Activated naive CD8-positive, alpha-beta T cell treated with anti-CD3 and anti-CD28 coated beads for 36 hours (primary cell): ENCODE measurements around the gene PSMG1. TPM values are rescaled to one million over a fixed set of nuclear protein-coding genes. Genes with fewer than 3 reads are reported as not detected.
A peak's percentile ranks its signal among the peaks of the same experiment; 100 is the strongest.
"Not testable (repeated sequence)": the region's sequence is repeated elsewhere in the genome, so short reads cannot be mapped to it uniquely, and the experiment has no call there.

ENCODE experiments used
- DNase-seq: peaks from one replicate; pipeline ENCODE4 v3.0.0; 2021
- H3K27ac Mint-ChIP-seq: one replicate; pipeline ENCODE4 v1.8.0; 2022; ENCODE audit warnings: mild to moderate bottlenecking, moderate library complexity, mixed read lengths
- H3K27me3 Mint-ChIP-seq: one replicate; pipeline ENCODE4 v1.8.0; 2022; ENCODE audit warnings: mild to moderate bottlenecking, mixed read lengths
- H3K36me3 Mint-ChIP-seq: one replicate; pipeline ENCODE4 v1.8.0; 2021; ENCODE audit warnings: mild to moderate bottlenecking, mixed read lengths
- H3K4me1 Mint-ChIP-seq: one replicate; pipeline ENCODE4 v1.8.0; 2021; ENCODE audit warnings: mixed read lengths
- H3K4me3 Mint-ChIP-seq: one replicate; pipeline ENCODE4 v1.8.0; 2022; ENCODE audit warnings: mild to moderate bottlenecking, moderate library complexity, mixed read lengths
- H3K9me3 Mint-ChIP-seq: one replicate; pipeline ENCODE4 v1.8.0; 2022; ENCODE audit warnings: mixed read lengths
- total RNA-seq, 2 experiments: library from RNA; stranded (reverse); gene quantifications; one replicate each; pipeline ENCODE4 v1.2.3, GENCODE V29; 2021

The PSMG1 gene
- total RNA-seq, 2 experiments from 2014 or later = 135 to 143 TPM

- peaks cover 29% of the 10 kb centered on the region for H3K36me3 Mint-ChIP-seq
- DNase-seq = no peak
- H3K4me3 Mint-ChIP-seq = peak overlapping the region; percentile 98
- H3K4me1 Mint-ChIP-seq = peaks cover 41% of the 10 kb centered on the region
- no peaks in the 10 kb centered on the region for H3K27me3 Mint-ChIP-seq
- H3K27ac Mint-ChIP-seq = no peak overlapping the region
- H3K9me3 Mint-ChIP-seq = no peaks in the 10 kb centered on the region
These were observed 1.9 kb downstream of the PSMG1 start for GRCh38 chr21:39181205-39181818.

- no peaks in the 10 kb centered on the region for H3K27me3 Mint-ChIP-seq
- peak overlapping the region; percentile 18 for H3K4me3 Mint-ChIP-seq
- no peaks in the 10 kb centered on the region for H3K9me3 Mint-ChIP-seq
- DNase-seq = no peak
- peaks cover 41% of the 10 kb centered on the region for H3K4me1 Mint-ChIP-seq
- peak overlapping the region; percentile 8 for H3K27ac Mint-ChIP-seq
- H3K36me3 Mint-ChIP-seq = peaks cover 35% of the 10 kb centered on the region
These were observed 2.7 kb downstream of the PSMG1 start for GRCh38 chr21:39180429-39181019.

- H3K4me3 Mint-ChIP-seq = no peak overlapping the region
- H3K9me3 Mint-ChIP-seq = no peaks in the 10 kb centered on the region
- H3K27ac Mint-ChIP-seq = no peak overlapping the region
- DNase-seq = no peak
- H3K36me3 Mint-ChIP-seq = peaks cover 49% of the 10 kb centered on the region
- peaks cover 28% of the 10 kb centered on the region for H3K4me1 Mint-ChIP-seq
- H3K27me3 Mint-ChIP-seq = no peaks in the 10 kb centered on the region
These were observed 4.8 kb downstream of the PSMG1 start for GRCh38 chr21:39178421-39178820.

- no peak overlapping the region for H3K4me3 Mint-ChIP-seq
- H3K4me1 Mint-ChIP-seq = peaks cover 18% of the 10 kb centered on the region
- H3K27ac Mint-ChIP-seq = no peak overlapping the region
- H3K36me3 Mint-ChIP-seq = peaks cover 51% of the 10 kb centered on the region
- no peaks in the 10 kb centered on the region for H3K27me3 Mint-ChIP-seq
- no peak for DNase-seq
- no peaks in the 10 kb centered on the region for H3K9me3 Mint-ChIP-seq
These were observed 7.0 kb downstream of the PSMG1 start for GRCh38 chr21:39176271-39176709.

GRCh38 chr21:39175665-39176064, 7.6 kb downstream of the PSMG1 start:
- peak overlapping the region; percentile 18 for H3K27ac Mint-ChIP-seq
- H3K27me3 Mint-ChIP-seq = no peaks in the 10 kb centered on the region
- peaks cover 49% of the 10 kb centered on the region for H3K36me3 Mint-ChIP-seq
- H3K4me3 Mint-ChIP-seq = no peak overlapping the region
- H3K4me1 Mint-ChIP-seq = peaks cover 15% of the 10 kb centered on the region
- DNase-seq = no peak
- no peaks in the 10 kb centered on the region for H3K9me3 Mint-ChIP-seq

- Mint-ChIP-seq H3K27ac (no peak overlapping the region), H3K9me3 (no peaks in the 10 kb centered on the region), H3K4me1 (peaks cover 10% of the 10 kb centered on the region), H3K36me3 (peaks cover 45% of the 10 kb centered on the region), H3K4me3 (no peak overlapping the region), H3K27me3 (no peaks in the 10 kb centered on the region)
- DNase-seq = no peak
These were observed 8.1 kb downstream of the PSMG1 start for GRCh38 chr21:39175154-39175553.

GRCh38 chr21:39173716-39174680, 9.3 kb downstream of the PSMG1 start:
- Mint-ChIP-seq H3K36me3 (peaks cover 36% of the 10 kb centered on the region), H3K4me1 (peaks cover 7% of the 10 kb centered on the region), H3K9me3 (no peaks in the 10 kb centered on the region), H3K27ac (no peak overlapping the region), H3K4me3 (no peak overlapping the region), H3K27me3 (no peaks in the 10 kb centered on the region)
- DNase-seq = no peak

GRCh38 chr21:39169906-39170305, 13.3 kb downstream of the PSMG1 start:
- no peak overlapping the region for H3K4me3 Mint-ChIP-seq
- DNase-seq = no peak
- H3K4me1 Mint-ChIP-seq = no peaks in the 10 kb centered on the region
- peaks cover 34% of the 10 kb centered on the region for H3K36me3 Mint-ChIP-seq
- H3K9me3 Mint-ChIP-seq = peaks cover 4% of the 10 kb centered on the region
- H3K27me3 Mint-ChIP-seq = no peaks in the 10 kb centered on the region
- H3K27ac Mint-ChIP-seq = no peak overlapping the region

- Mint-ChIP-seq H3K4me1 (no peaks in the 10 kb centered on the region), H3K9me3 (peaks cover 14% of the 10 kb centered on the region), H3K27me3 (no peaks in the 10 kb centered on the region), H3K4me3 (no peak overlapping the region), H3K36me3 (peaks cover 26% of the 10 kb centered on the region), H3K27ac (no peak overlapping the region)
- no peak for DNase-seq
These were observed 14.5 kb downstream of the PSMG1 start for GRCh38 chr21:39168800-39169199.

- Mint-ChIP-seq H3K36me3 (peaks cover 8% of the 10 kb centered on the region), H3K4me3 (no peak overlapping the region), H3K27ac (no peak overlapping the region), H3K27me3 (no peaks in the 10 kb centered on the region), H3K9me3 (peaks cover 20% of the 10 kb centered on the region), H3K4me1 (no peaks in the 10 kb centered on the region)
- no peak for DNase-seq
These were observed 18.7 kb downstream of the PSMG1 start for GRCh38 chr21:39164523-39164922.

- no peak for DNase-seq
- H3K27ac Mint-ChIP-seq = no peak overlapping the region
- H3K4me1 Mint-ChIP-seq = no peaks in the 10 kb centered on the region
- H3K27me3 Mint-ChIP-seq = no peaks in the 10 kb centered on the region
- no peak overlapping the region for H3K4me3 Mint-ChIP-seq
- H3K36me3 Mint-ChIP-seq = peaks cover 2% of the 10 kb centered on the region
- H3K9me3 Mint-ChIP-seq = peaks cover 18% of the 10 kb centered on the region
These were observed 22.2 kb downstream of the PSMG1 start for GRCh38 chr21:39161064-39161463.

GRCh38 chr21:39159342-39160063, 23.7 kb downstream of the PSMG1 start:
- Mint-ChIP-seq H3K9me3 (peaks cover 12% of the 10 kb centered on the region), H3K4me3 (no peak overlapping the region), H3K27me3 (no peaks in the 10 kb centered on the region), H3K36me3 (no peaks in the 10 kb centered on the region), H3K4me1 (no peaks in the 10 kb centered on the region), H3K27ac (no peak overlapping the region)
- no peak for DNase-seq

- not testable (repeated sequence) for H3K27ac Mint-ChIP-seq, H3K4me1 Mint-ChIP-seq, H3K9me3 Mint-ChIP-seq, DNase-seq, H3K27me3 Mint-ChIP-seq, H3K4me3 Mint-ChIP-seq, H3K36me3 Mint-ChIP-seq
These were observed 26.0 kb downstream of the PSMG1 start for GRCh38 chr21:39157241-39157640.

GRCh38 chr21:39156024-39156423, 27.2 kb downstream of the PSMG1 start:
- H3K4me3 Mint-ChIP-seq = no peak overlapping the region
- no peaks in the 10 kb centered on the region for H3K4me1 Mint-ChIP-seq
- no peaks in the 10 kb centered on the region for H3K27me3 Mint-ChIP-seq
- H3K27ac Mint-ChIP-seq = no peak overlapping the region
- H3K9me3 Mint-ChIP-seq = no peaks in the 10 kb centered on the region
- no peak for DNase-seq
- no peaks in the 10 kb centered on the region for H3K36me3 Mint-ChIP-seq

- Mint-ChIP-seq H3K9me3 (no peaks in the 10 kb centered on the region), H3K27me3 (no peaks in the 10 kb centered on the region), H3K4me1 (no peaks in the 10 kb centered on the region), H3K27ac (no peak overlapping the region), H3K4me3 (no peak overlapping the region), H3K36me3 (no peaks in the 10 kb centered on the region)
- no peak for DNase-seq
These were observed 27.7 kb downstream of the PSMG1 start for GRCh38 chr21:39155578-39155977.
